Jurkat, Clone E6-1 (cell line): ENCODE results near the gene MRPL42.
A peak's percentile ranks its signal among the peaks of the same experiment; 100 is the strongest.

ENCODE experiments used
- DNase-seq: peaks from one replicate; pipeline ENCODE4 v3.0.0-alpha.2; 2011; ENCODE audit warnings: low read depth, low spot score
- H3K4me3 ChIP-seq: 2 replicates; pipeline ENCODE4 v1.5.1; 2011; ENCODE audit warnings: mild to moderate bottlenecking, low read length, control low read depth, moderate library complexity

The MRPL42 gene

GRCh38 chr12:93442411-93443340, 24.6 kb upstream of the MRPL42 start:
- no peak for DNase-seq
- H3K4me3 ChIP-seq = peak overlapping the region; percentile 85

GRCh38 chr12:93443576-93443975, 23.7 kb upstream of the MRPL42 start:
- DNase-seq = no peak
- H3K4me3 ChIP-seq = no peak overlapping the region

GRCh38 chr12:93447555-93448290, 19.6 kb upstream of the MRPL42 start:
- no peak overlapping the region for H3K4me3 ChIP-seq
- no peak for DNase-seq

- no peak for DNase-seq
- H3K4me3 ChIP-seq = no peak overlapping the region
These were observed 18.5 kb upstream of the MRPL42 start for GRCh38 chr12:93448796-93449195.

- no peak for DNase-seq
- H3K4me3 ChIP-seq = no peak overlapping the region
These were observed 18.0 kb upstream of the MRPL42 start for GRCh38 chr12:93449277-93449676.

- no peak for DNase-seq
- H3K4me3 ChIP-seq = no peak overlapping the region
These were observed 15.7 kb upstream of the MRPL42 start for GRCh38 chr12:93451423-93452158.

GRCh38 chr12:93453633-93454032, 13.7 kb upstream of the MRPL42 start:
- DNase-seq = no peak
- H3K4me3 ChIP-seq = no peak overlapping the region

GRCh38 chr12:93456077-93456476, 11.2 kb upstream of the MRPL42 start:
- no peak for DNase-seq

GRCh38 chr12:93459097-93459496, 8.2 kb upstream of the MRPL42 start:
- DNase-seq = no peak
- no peak overlapping the region for H3K4me3 ChIP-seq

More at GRCh38 chr12:93456077-93456476, 11.2 kb upstream of the MRPL42 start:
- no peak overlapping the region for H3K4me3 ChIP-seq

GRCh38 chr12:93460003-93460402, 7.3 kb upstream of the MRPL42 start:
- no peak for DNase-seq
- H3K4me3 ChIP-seq = no peak overlapping the region

- no peak for DNase-seq
- no peak overlapping the region for H3K4me3 ChIP-seq
These were observed 6.4 kb upstream of the MRPL42 start for GRCh38 chr12:93460902-93461301.

GRCh38 chr12:93461503-93461902, 5.8 kb upstream of the MRPL42 start:
- no peak overlapping the region for H3K4me3 ChIP-seq
- DNase-seq = no peak

GRCh38 chr12:93465841-93466240, 1.5 kb upstream of the MRPL42 start:
- H3K4me3 ChIP-seq = no peak overlapping the region
- DNase-seq = no peak

GRCh38 chr12:93466625-93467350, 526 bp upstream of the MRPL42 start:
- peak overlapping the region; percentile 94 for H3K4me3 ChIP-seq
- no peak for DNase-seq

GRCh38 chr12:93468008-93468371, 676 bp downstream of the MRPL42 start:
- DNase-seq = no peak
- peak overlapping the region; percentile 94 for H3K4me3 ChIP-seq

- no peak for DNase-seq
- H3K4me3 ChIP-seq = no peak overlapping the region
These were observed 2.1 kb downstream of the MRPL42 start for GRCh38 chr12:93469386-93469785.

- DNase-seq = no peak
- no peak overlapping the region for H3K4me3 ChIP-seq
These were observed 9.2 kb downstream of the MRPL42 start for GRCh38 chr12:93476555-93476954.

GRCh38 chr12:93482721-93483120, 15.4 kb downstream of the MRPL42 start:
- no peak overlapping the region for H3K4me3 ChIP-seq
- DNase-seq = no peak

- no peak for DNase-seq
- H3K4me3 ChIP-seq = no peak overlapping the region
These were observed 16.0 kb downstream of the MRPL42 start for GRCh38 chr12:93483151-93483807.
